Parathyroid adenoma (tissue), 2 donors: ENCODE data around the gene LAMA3.

Experiments used
- H2AFZ ChIP-seq: fragments of 300-600 bp; sonication (generic); one replicate; pipeline ENCODE4 v1.7.0; 2017; ENCODE audit warnings: antibody characterized with exemption, mild to moderate bottlenecking
- H3K27ac ChIP-seq: fragments of 300-600 bp; sonication (generic); one replicate; pipeline ENCODE4 v1.7.0; 2017
- H3K27me3 ChIP-seq: fragments of 300-600 bp; sonication (generic); one replicate; pipeline ENCODE4 v1.7.0; 2017; ENCODE audit warnings: low read length; ENCODE audit not compliant: control insufficient read depth, insufficient read depth
- H3K36me3 ChIP-seq: fragments of 300-600 bp; sonication (generic); one replicate; pipeline ENCODE4 v1.7.0; 2017; ENCODE audit warnings: low read length; ENCODE audit not compliant: control insufficient read depth, insufficient read depth
- H3K4me1 ChIP-seq: fragments of 300-600 bp; sonication (generic); one replicate; pipeline ENCODE4 v1.7.0; 2017; ENCODE audit warnings: control low read depth
- H3K4me2 ChIP-seq: fragments of 300-600 bp; sonication (generic); one replicate; pipeline ENCODE4 v1.7.0; 2017; ENCODE audit warnings: low read length
- H3K4me3 ChIP-seq: fragments of 300-600 bp; sonication (generic); one replicate; pipeline ENCODE4 v1.7.0; 2017; ENCODE audit warnings: low read depth, low read length
- H3K79me2 ChIP-seq: fragments of 300-600 bp; sonication (generic); one replicate; pipeline ENCODE4 v1.7.0; 2017; ENCODE audit warnings: control low read depth
- H3K9ac ChIP-seq: fragments of 300-600 bp; sonication (generic); one replicate; pipeline ENCODE4 v1.7.0; 2017; ENCODE audit warnings: mild to moderate bottlenecking
- H3K9me3 ChIP-seq: fragments of 300-600 bp; sonication (generic); one replicate; pipeline ENCODE4 v1.7.0; 2017; ENCODE audit warnings: low read length; ENCODE audit not compliant: control insufficient read depth
- CTCF ChIP-seq: fragments of 300-600 bp; sonication (generic); IDR thresholded peaks from one replicate; pipeline ENCODE4 v1.7.0; 2017; ENCODE audit warnings: antibody characterized with exemption, mild to moderate bottlenecking
- donor health status: primary hyperparathyroidism.

LAMA3 gene

GRCh38 chr18:23761941-23762340 lies 72.7 kb downstream of the LAMA3 start:
- Histone ChIP-seq H3K4me1 (no peaks in the 10 kb centered on the region), H3K4me2 (no peak overlapping the region), H3K9ac (no peak overlapping the region), H3K4me3 (no peak overlapping the region), H3K36me3 (no peaks in the 10 kb centered on the region), H3K27ac (no peak overlapping the region), H3K9me3 (no peaks in the 10 kb centered on the region), H2AFZ (no peak overlapping the region), H3K27me3 (no peaks in the 10 kb centered on the region), H3K79me2 (no peaks in the 10 kb centered on the region)
- TF ChIP-seq CTCF, result no peak

- H3K9me3 ChIP-seq, result no peaks in the 10 kb centered on the region
- no peak for TF ChIP-seq CTCF
- H3K4me3 ChIP-seq, result no peak overlapping the region
- no peak overlapping the region for H3K9ac ChIP-seq
- H3K4me2 ChIP-seq, result no peak overlapping the region
- no peaks in the 10 kb centered on the region for H3K27me3 ChIP-seq
- no peaks in the 10 kb centered on the region for H3K36me3 ChIP-seq
- no peak overlapping the region for H3K27ac ChIP-seq
- H2AFZ ChIP-seq, result no peak overlapping the region
- no peaks in the 10 kb centered on the region for H3K4me1 ChIP-seq
- H3K79me2 ChIP-seq, result no peaks in the 10 kb centered on the region
These were observed 74.1 kb downstream of the LAMA3 start for GRCh38 chr18:23763343-23763742.

GRCh38 chr18:23765931-23766330 lies 76.7 kb downstream of the LAMA3 start:
- H3K4me2 ChIP-seq, result no peak overlapping the region
- no peaks in the 10 kb centered on the region for H3K4me1 ChIP-seq
- no peaks in the 10 kb centered on the region for H3K36me3 ChIP-seq
- H3K27ac ChIP-seq, result no peak overlapping the region
- H3K79me2 ChIP-seq, result no peaks in the 10 kb centered on the region
- no peak for TF ChIP-seq CTCF
- no peak overlapping the region for H2AFZ ChIP-seq
- H3K9ac ChIP-seq, result no peak overlapping the region
- H3K9me3 ChIP-seq, result no peaks in the 10 kb centered on the region
- H3K4me3 ChIP-seq, result no peak overlapping the region
- no peaks in the 10 kb centered on the region for H3K27me3 ChIP-seq

GRCh38 chr18:23772327-23773024 lies 83.2 kb downstream of the LAMA3 start:
- Histone ChIP-seq H3K9me3 (no peaks in the 10 kb centered on the region), H2AFZ (no peak overlapping the region), H3K27ac (no peak overlapping the region), H3K36me3 (no peaks in the 10 kb centered on the region), H3K9ac (no peak overlapping the region), H3K27me3 (no peaks in the 10 kb centered on the region), H3K4me1 (no peaks in the 10 kb centered on the region), H3K4me3 (no peak overlapping the region), H3K4me2 (no peak overlapping the region), H3K79me2 (no peaks in the 10 kb centered on the region)
- no peak for TF ChIP-seq CTCF

GRCh38 chr18:23776306-23776705 lies 87.1 kb downstream of the LAMA3 start:
- Histone ChIP-seq H3K36me3 (no peaks in the 10 kb centered on the region), H3K79me2 (no peaks in the 10 kb centered on the region), H3K4me2 (no peak overlapping the region), H3K27ac (no peak overlapping the region), H3K4me3 (no peak overlapping the region), H3K27me3 (no peaks in the 10 kb centered on the region), H3K9ac (no peak overlapping the region), H3K4me1 (no peaks in the 10 kb centered on the region), H3K9me3 (no peaks in the 10 kb centered on the region), H2AFZ (no peak overlapping the region)
- TF ChIP-seq CTCF, result no peak
